ENCODE data around the gene PKLR.
"Not testable (repeated sequence)": the region's sequence is repeated elsewhere in the genome, so short reads cannot be mapped to it uniquely, and the experiment has no call there.

PKLR gene

GRCh38 chr1:155301342-155301841 lies at the start of gene PKLR:
TSS of gene PKLR (minus strand) at chr1:155301438. CDS start at chr1:155301395, 43 bp downstream.
- DNase-seq (ENCODE audit: low read depth in 3 of 3): no peak

GRCh38 chr1:155342842-155343241 lies 41.6 kb upstream of the PKLR start:
- DNase-seq (ENCODE audit: low read depth in 3 of 3): no peak

- DNase-seq (ENCODE audit: low read depth in 3 of 3): no peak
These were observed 38.4 kb upstream of the PKLR start for GRCh38 chr1:155339515-155340097.

GRCh38 chr1:155334962-155335361 lies 33.7 kb upstream of the PKLR start:
- no peak for DNase-seq (ENCODE audit: low read depth in 3 of 3)

- DNase-seq (ENCODE audit: low read depth in 3 of 3): no peak
These were observed 28.9 kb upstream of the PKLR start for GRCh38 chr1:155329980-155330598.

GRCh38 chr1:155328856-155329255 lies 27.6 kb upstream of the PKLR start:
- DNase-seq (ENCODE audit: low read depth in 3 of 3): not testable (repeated sequence)

GRCh38 chr1:155327981-155328380 lies 26.7 kb upstream of the PKLR start:
- no peak for DNase-seq (ENCODE audit: low read depth in 3 of 3)

GRCh38 chr1:155326631-155327037 lies 25.4 kb upstream of the PKLR start:
- DNase-seq (ENCODE audit: low read depth in 3 of 3): no peak

GRCh38 chr1:155326020-155326526 lies 24.8 kb upstream of the PKLR start:
- DNase-seq (ENCODE audit: low read depth in 3 of 3): no peak

- no peak for DNase-seq (ENCODE audit: low read depth in 3 of 3)
These were observed 24.3 kb upstream of the PKLR start for GRCh38 chr1:155325603-155325893.

GRCh38 chr1:155324717-155325602 lies 23.7 kb upstream of the PKLR start:
- DNase-seq (ENCODE audit: low read depth in 3 of 3): no peak

- DNase-seq (ENCODE audit: low read depth in 3 of 3): peak; percentile 80 to 95 (median 81)
These were observed 22.9 kb upstream of the PKLR start for GRCh38 chr1:155324037-155324716.

- peak; percentile 59 to 86 (median 67) for DNase-seq (ENCODE audit: low read depth in 3 of 3)
These were observed 22.4 kb upstream of the PKLR start for GRCh38 chr1:155323729-155324036.

GRCh38 chr1:155322953-155323728 lies 21.9 kb upstream of the PKLR start:
- peak; percentile 77 to 87 (median 82) for DNase-seq (ENCODE audit: low read depth in 3 of 3)

GRCh38 chr1:155322571-155322952 lies 21.3 kb upstream of the PKLR start:
- DNase-seq (ENCODE audit: low read depth in 3 of 3): no peak

GRCh38 chr1:155321639-155322503 lies 20.6 kb upstream of the PKLR start:
- DNase-seq (ENCODE audit: low read depth in 3 of 3): no peak

GRCh38 chr1:155320661-155321617 lies 19.7 kb upstream of the PKLR start, which contains the start of gene RUSC1:
TSS of gene RUSC1 (plus strand) at chr1:155320894. CDS start at chr1:155321774, 880 bp downstream.
- DNase-seq (ENCODE audit: low read depth in 3 of 3): peak in 2 of 3 experiments; percentile 63 to 79

- no peak for DNase-seq (ENCODE audit: low read depth in 3 of 3)
These were observed 19.0 kb upstream of the PKLR start for GRCh38 chr1:155320252-155320651.

GRCh38 chr1:155319536-155319935 lies 18.3 kb upstream of the PKLR start:
- DNase-seq (ENCODE audit: low read depth in 3 of 3): no peak
